Vagina (tissue), 2 donors: ENCODE data around the gene NTRK3.

Experiments
- POLR2A ChIP-seq, 2 donors: fragments of 450-650 bp; IDR thresholded peaks; one replicate each; pipeline ENCODE4 v1.6.1; 2017; ENCODE audit warnings: antibody characterized with exemption in 2 of 2, mild to moderate bottlenecking in 2 of 2, moderate library complexity in 2 of 2
- TF ChIP-seq, protein P1 (sequence below), 3 experiments: fragments of 450-650 bp in 2 of 3; fragments of 200-600 bp in 1 of 3; sonication (generic) in 1 of 3; IDR thresholded peaks; one replicate each; pipeline ENCODE4 v1.5.1; 2017 to 2019; ENCODE audit warnings: antibody characterized with exemption in 3 of 3, mild to moderate bottlenecking in 2 of 3, moderate library complexity in 2 of 3

DNA sequence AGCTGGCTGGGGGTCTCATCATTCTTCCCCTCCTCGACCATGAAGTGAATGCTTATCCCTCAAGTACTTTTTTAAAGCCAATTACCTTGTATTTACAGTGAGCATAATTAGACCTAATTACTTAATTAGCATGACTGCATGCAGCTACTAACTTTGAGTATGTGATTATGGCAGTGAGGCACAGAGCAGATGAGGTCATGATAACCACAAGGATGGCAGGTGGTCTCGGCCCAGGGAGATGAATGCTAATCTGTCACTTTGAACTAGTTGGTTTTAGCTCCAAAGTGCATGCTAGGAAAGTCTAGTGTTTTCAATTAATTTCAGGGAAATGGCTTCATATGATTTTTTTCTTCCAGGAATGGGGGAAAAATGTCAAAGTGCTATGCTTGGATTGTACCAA is 233.8 kb downstream of the NTRK3 start:
- TF ChIP-seq, protein P1, sequence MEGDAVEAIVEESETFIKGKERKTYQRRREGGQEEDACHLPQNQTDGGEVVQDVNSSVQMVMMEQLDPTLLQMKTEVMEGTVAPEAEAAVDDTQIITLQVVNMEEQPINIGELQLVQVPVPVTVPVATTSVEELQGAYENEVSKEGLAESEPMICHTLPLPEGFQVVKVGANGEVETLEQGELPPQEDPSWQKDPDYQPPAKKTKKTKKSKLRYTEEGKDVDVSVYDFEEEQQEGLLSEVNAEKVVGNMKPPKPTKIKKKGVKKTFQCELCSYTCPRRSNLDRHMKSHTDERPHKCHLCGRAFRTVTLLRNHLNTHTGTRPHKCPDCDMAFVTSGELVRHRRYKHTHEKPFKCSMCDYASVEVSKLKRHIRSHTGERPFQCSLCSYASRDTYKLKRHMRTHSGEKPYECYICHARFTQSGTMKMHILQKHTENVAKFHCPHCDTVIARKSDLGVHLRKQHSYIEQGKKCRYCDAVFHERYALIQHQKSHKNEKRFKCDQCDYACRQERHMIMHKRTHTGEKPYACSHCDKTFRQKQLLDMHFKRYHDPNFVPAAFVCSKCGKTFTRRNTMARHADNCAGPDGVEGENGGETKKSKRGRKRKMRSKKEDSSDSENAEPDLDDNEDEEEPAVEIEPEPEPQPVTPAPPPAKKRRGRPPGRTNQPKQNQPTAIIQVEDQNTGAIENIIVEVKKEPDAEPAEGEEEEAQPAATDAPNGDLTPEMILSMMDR (IDR thresholded peaks at IDR 0.05) = no peak
- no peak for TF ChIP-seq POLR2A (IDR thresholded peaks at IDR 0.05)
